Progenitor cell of endocrine pancreas (in vitro differentiated cells): ENCODE measurements around the gene CRIP2. TPM values are rescaled to one million over a fixed set of nuclear protein-coding genes. Genes with fewer than 3 reads are reported as not detected.

Experiments
- DNase-seq: peaks from one replicate; pipeline ENCODE4 v3.0.0; 2021; ENCODE audit warnings: low spot score; ENCODE audit not compliant: unreplicated experiment
- H3K27ac Mint-ChIP-seq: 2 replicates; pipeline ENCODE4 v1.8.0; 2021; ENCODE audit warnings: mild to moderate bottlenecking, moderate library complexity, mixed read lengths
- H3K27me3 Mint-ChIP-seq: 2 replicates; pipeline ENCODE4 v1.8.0; 2021; ENCODE audit warnings: mixed read lengths
- H3K36me3 Mint-ChIP-seq: 2 replicates; pipeline ENCODE4 v1.8.0; 2022; ENCODE audit warnings: mixed read lengths; ENCODE audit not compliant: insufficient read depth
- H3K4me1 Mint-ChIP-seq: 2 replicates; pipeline ENCODE4 v1.8.0; 2021; ENCODE audit warnings: low read depth, mixed read lengths
- H3K4me3 Mint-ChIP-seq: 2 replicates; pipeline ENCODE4 v1.8.0; 2021; ENCODE audit warnings: low read depth, mild to moderate bottlenecking, moderate library complexity, mixed read lengths
- H3K9me3 Mint-ChIP-seq: 2 replicates; pipeline ENCODE4 v1.8.0; 2021; ENCODE audit warnings: low read depth, mixed read lengths
- total RNA-seq: library from RNA; stranded (reverse); gene quantifications from 2 replicates; pipeline ENCODE4 v1.2.1, GENCODE V29; 2021
- TF ChIP-seq, protein P1 (sequence below): fragments of 200-600 bp; sonication (generic); IDR thresholded peaks from one replicate; pipeline ENCODE4 v1.5.0; 2021; ENCODE audit warnings: antibody characterized with exemption, mild to moderate bottlenecking; ENCODE audit not compliant: unreplicated experiment

CRIP2 gene
- total RNA-seq, 1 donor from 2014 or later = 19.6 TPM

DNA sequence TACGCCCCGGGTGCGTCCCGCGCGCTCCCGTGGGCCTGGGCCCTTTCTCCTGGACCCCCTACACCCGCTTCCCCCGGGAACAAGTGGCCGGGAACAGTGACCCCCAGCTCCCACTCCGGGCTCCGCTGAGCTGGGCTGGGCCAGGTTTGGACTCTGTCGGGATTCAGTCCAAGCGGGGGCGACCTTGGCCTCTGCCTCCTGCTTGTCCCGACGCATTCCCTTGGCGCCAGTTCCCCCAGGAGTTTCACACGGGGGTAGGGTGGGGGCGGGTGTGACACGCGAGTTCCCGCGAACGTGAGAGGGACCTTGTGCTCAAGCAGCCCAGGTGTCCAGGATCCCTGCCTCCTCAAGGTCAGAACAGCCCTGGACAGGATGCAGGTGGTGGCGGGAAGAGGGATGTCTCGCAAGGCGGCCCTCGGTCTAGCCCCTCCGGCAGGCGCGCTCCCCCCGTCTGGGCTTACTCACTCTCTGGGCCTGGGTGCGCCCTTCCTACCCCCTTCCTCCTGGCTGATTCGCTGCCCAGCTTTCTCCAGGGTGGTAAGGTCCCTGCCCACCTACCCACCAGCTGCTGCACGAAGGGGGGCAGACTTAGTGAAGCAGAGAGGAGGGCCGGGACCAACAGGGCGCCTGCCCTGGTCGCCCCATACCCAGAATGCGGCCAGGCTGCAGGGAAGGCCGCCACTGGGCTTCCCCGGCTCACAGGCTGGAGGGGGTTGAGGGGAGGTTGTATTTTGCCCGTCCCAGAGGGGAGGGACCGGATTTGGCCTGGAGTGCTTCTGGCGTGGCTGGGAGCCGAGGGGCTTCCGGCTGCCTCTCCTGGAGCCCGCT, 862 bp downstream of the CRIP2 start:
- no peaks in the 10 kb centered on the region for H3K9me3 Mint-ChIP-seq
- H3K27me3 Mint-ChIP-seq = peaks cover 18% of the 10 kb centered on the region
- no peak for DNase-seq
- TF ChIP-seq, protein P1, sequence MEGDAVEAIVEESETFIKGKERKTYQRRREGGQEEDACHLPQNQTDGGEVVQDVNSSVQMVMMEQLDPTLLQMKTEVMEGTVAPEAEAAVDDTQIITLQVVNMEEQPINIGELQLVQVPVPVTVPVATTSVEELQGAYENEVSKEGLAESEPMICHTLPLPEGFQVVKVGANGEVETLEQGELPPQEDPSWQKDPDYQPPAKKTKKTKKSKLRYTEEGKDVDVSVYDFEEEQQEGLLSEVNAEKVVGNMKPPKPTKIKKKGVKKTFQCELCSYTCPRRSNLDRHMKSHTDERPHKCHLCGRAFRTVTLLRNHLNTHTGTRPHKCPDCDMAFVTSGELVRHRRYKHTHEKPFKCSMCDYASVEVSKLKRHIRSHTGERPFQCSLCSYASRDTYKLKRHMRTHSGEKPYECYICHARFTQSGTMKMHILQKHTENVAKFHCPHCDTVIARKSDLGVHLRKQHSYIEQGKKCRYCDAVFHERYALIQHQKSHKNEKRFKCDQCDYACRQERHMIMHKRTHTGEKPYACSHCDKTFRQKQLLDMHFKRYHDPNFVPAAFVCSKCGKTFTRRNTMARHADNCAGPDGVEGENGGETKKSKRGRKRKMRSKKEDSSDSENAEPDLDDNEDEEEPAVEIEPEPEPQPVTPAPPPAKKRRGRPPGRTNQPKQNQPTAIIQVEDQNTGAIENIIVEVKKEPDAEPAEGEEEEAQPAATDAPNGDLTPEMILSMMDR = no peak
- H3K36me3 Mint-ChIP-seq = peaks cover 3% of the 10 kb centered on the region
- H3K4me3 Mint-ChIP-seq = peak overlapping the region; percentile 64
- H3K27ac Mint-ChIP-seq = no peak overlapping the region
- H3K4me1 Mint-ChIP-seq = no peaks in the 10 kb centered on the region

DNA sequence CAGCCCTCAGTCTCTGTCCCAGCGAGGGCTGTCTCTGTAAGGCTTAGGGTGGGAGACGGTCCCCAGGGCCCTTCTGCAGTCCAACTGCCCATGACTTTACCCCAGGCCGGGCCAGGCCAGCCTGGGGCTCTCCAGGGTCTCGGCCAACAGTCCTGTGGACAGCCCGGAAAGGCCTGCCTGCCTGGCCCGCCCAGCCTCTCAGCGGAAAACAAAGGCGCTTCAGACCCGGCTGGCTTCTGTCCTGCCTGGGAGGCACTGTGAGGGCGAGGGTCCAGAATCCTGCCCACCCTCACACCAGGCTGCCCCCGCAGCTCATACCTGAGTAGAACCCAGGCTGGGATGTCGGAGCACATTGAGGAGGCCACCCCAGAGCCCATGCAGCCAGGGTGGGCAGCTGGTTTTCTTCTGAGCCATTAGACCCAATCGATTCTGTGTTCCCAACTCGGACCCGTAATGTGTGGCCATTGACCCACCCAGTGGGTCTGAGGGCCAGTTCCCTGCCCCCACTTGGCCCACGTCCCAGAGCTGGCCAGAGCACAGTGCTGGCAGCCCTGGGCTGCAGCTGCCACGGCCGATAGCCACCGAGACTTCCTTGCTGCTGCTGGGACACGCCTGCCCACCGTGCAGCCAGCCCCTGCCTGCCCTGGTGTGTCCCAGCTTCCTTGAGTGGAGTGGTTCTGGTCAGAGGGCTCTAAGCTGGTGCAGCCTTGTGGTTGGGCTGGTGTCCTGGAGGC, 1.6 kb downstream of the CRIP2 start:
- H3K36me3 Mint-ChIP-seq = peaks cover 3% of the 10 kb centered on the region
- peaks cover 18% of the 10 kb centered on the region for H3K27me3 Mint-ChIP-seq
- peak overlapping the region; percentile 64 for H3K4me3 Mint-ChIP-seq
- H3K4me1 Mint-ChIP-seq = peaks cover 2% of the 10 kb centered on the region
- H3K27ac Mint-ChIP-seq = no peak overlapping the region
- H3K9me3 Mint-ChIP-seq = no peaks in the 10 kb centered on the region
- TF ChIP-seq, protein P1 = no peak
- no peak for DNase-seq

DNA sequence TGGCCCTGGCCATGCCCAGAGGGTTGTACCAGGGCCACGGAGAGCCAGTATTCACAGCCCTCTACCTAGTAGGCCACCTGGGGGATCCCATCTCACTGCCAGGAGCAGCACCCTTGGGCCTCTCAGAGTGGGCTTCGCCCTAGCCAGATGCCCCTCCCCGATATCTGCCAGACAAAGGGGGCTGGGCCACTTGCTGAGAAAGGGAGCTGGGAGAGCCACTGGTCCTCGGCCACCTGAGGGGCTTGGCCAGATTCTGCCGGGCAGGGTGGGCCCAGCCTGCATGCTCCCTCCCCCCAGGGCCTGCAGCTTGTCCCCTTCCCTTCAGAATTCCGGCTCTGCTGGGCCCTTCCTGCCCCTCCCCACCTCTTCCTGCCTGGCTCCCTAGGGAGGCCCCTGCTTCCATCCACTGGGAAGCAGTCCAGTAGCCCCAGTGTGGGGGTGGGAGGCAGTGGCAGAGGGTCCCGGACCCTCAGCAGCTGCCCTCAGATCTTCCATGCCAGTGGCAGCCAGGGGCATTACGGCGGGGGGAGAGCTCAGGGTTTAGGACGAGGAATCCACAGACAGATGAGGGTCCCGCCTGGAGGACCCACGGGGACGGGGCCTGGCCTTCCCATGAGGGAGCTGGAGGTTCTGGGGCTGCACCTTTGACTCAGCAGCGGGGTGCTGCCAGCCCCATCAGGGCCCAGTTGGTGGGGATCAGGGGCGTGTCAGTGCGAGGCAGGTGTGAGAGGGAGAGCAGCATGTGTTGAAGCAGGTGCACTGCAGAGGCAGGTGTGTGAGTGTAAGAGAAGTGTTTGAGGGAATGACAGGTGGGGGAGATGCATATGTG, 2.4 kb downstream of the CRIP2 start:
- H3K9me3 Mint-ChIP-seq = no peaks in the 10 kb centered on the region
- H3K4me3 Mint-ChIP-seq = no peak overlapping the region
- TF ChIP-seq, protein P1 = no peak
- peaks cover 3% of the 10 kb centered on the region for H3K36me3 Mint-ChIP-seq
- peaks cover 22% of the 10 kb centered on the region for H3K27me3 Mint-ChIP-seq
- DNase-seq = no peak
- peaks cover 6% of the 10 kb centered on the region for H3K4me1 Mint-ChIP-seq
- H3K27ac Mint-ChIP-seq = no peak overlapping the region

DNA sequence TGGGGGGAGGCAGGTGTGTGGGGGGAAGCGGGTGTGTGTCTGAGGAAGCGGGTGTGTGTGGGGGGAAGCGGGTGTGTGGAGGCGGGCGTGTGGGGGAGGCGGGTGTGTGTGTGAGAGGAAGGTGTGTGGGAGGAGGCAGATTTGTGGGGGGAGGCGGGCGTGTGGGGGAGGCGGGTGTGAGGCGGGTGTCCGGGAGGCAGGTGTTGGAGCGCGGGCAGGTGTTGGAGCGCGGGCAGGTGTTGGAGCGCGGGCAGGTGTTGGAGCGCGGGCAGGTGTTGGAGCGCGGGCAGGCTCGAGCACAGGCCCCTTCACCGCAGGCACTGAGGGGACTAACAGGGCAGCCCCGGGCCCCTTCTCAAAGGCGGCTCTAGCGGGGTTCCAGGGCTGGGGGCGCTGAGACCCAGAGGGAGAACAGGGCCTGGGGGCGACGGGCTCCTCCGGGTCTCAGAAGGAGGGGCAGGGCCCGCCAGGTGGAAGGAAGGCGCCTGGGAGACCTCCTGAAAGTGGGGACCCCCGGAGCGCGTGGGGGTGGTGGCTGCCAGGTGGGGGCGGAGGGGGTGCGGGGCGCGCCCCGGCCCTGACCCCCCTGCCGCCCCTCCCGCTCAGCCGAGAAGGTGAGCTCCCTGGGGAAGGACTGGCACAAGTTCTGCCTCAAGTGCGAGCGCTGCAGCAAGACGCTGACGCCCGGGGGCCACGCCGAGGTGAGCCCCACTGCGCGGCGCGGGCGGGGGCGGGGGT, 3.2 kb downstream of the CRIP2 start:
- no peak overlapping the region for H3K27ac Mint-ChIP-seq
- no peaks in the 10 kb centered on the region for H3K9me3 Mint-ChIP-seq
- no peak overlapping the region for H3K4me3 Mint-ChIP-seq
- H3K4me1 Mint-ChIP-seq = peaks cover 11% of the 10 kb centered on the region
- DNase-seq = no peak
- peaks cover 3% of the 10 kb centered on the region for H3K36me3 Mint-ChIP-seq
- TF ChIP-seq, protein P1 = no peak
- H3K27me3 Mint-ChIP-seq = peaks cover 26% of the 10 kb centered on the region
